ENCODE measurements around the gene TOR1AIP2.

Gene TOR1AIP2

DNA sequence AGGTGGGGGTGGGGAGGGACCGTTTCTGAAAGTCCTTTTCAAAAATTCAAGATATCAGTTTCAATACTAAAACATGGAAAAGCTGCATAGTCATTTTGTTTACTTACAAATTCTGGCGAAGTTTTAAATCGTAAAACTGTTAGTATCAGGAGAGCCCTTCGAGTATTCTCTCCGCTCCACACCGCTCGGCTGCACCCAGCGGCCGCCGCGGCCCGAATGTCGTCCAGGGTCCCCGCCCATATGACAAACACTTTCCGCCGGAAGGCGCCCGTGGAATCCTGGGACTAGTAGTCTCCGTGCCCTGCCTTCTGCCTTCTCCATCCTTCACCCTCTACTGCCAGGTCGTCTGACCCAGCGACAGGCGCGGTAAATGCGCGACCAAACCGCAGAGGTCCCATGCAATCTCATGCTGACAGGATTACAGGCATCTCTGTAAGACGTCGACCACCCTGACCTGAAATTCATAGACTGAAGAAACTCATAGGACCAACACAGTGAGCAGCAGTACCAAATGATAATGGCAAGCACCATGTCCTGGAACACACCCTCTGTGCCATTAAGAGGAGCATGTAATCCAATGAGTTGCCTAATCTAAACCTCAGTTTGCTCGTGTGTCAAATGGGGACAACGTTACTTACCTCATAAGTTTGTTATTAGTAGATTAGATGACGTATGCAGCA, at the start of gene TOR1AIP2:
Gene TOR1AIP2 (minus strand): TSS at position 218 of the 680 bp plus-strand sequence. CDS start 25,138 bp downstream, outside the sequence.
- peak; percentile 84 for DNase-seq

DNA sequence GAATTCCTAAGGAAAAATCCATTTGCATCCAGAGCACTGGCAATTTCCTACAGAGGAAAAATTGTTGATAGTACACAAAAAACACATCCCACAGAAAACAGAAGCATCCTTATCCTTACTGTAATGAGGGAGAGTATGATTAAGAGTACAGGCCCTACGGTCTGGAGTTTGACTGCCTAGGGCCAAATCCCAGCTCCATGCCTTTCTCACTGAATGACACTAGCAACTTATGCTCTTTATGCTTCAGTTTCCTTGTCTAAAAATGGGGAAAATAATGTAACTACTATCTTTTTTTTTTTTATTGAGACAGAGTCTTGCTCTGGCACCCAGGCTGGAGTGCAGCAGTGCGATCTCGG, 49.2 kb upstream of the TOR1AIP2 start:
- no peak for DNase-seq

DNA sequence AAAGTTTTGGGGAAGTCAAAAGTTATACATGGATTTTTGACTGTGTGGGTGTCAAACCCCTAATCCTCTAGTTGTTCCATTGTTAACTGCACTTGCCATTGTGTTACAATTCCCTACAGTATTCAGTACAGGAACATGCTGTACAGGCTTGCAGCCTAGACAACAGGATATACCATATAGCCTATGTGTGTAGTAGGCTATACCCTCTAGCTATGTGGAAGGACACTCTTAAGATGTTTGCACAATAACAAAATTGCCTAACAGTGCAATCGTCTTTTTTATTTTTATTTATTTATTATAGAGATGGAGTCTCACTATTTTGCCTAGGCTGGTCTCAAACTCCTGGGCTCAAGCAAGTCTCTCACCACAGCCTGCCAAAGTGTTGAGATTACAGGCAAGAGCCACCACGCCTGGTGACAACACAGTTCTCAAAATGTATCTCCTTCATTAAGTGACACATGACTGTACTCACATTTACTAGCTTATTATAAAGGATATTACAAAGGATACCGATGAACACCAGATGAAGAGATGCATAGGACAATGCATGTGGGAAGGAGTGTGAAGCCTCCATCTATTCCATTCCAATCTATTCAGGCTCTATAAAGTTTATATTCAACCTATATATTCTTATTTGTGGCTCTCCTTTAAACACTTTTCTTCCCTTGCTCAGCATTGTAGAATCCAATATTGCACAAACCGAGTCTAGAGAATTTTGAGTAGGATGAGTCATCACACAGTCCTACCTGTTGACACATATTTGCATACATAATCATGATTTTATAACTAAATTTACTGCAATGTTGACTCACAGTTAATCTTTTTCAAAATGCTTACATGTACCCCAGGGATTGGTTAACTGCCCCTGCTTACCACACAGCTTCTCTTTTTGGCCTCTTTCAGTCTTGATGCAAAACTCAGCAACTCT, 48.6 kb upstream of the TOR1AIP2 start:
- no peak for DNase-seq

DNA sequence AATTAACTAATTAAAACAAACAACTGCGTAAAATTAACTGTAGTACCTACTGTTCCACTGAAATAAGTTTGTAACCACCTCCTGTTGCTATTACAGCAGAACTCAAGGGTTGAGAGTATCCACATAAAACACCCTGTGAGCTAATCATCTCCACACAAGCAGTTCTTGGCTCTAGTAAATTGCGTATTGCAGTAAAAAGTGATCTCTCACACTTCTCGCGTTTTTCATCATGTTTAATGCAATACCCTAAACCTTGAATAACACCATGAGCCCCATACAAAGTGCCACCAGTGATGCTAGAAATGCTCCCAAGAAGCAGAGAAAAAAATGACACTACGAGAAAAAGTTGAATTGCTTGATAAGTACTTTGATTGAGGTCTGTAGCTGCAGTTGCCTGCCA, 47.7 kb upstream of the TOR1AIP2 start:
- no peak for DNase-seq

DNA sequence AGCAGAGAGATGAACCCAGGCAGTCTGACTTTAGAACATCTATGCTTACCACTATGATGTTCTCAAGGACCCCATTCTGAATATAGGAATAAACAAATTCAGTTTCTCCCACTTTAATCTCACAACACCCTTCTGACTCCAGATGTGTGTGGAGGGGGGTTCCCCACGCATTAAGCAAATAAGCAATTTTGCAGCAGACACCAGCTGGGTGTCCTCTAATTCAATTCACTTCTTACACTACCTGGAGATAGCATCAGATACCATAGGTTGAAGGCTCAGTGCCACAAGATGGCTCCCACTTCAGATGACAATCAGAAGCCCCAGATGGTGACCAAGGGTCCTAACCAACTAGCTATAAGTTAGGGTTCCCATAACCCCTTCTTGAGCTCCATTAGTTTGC, 46.7 kb upstream of the TOR1AIP2 start:
- DNase-seq = no peak

DNA sequence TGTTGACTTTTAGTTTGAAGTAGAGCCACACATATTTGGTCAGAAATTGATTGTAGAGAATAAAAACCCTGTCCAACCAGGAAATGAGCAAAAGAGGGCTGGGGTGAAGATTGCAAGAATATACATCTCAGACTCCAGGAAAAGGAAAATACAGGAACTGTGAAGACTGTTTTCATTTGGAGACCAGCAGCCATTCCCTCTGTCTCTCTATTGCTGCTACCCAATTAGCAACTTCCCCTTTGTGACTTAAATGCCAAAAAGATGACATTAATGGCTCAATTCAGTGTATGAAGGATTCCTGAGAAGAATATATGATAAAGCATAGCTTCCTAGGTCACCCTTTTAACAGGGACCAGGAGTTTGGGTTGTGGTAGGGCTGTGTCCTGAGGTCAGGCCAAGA, 45.4 kb upstream of the TOR1AIP2 start:
- DNase-seq = no peak

DNA sequence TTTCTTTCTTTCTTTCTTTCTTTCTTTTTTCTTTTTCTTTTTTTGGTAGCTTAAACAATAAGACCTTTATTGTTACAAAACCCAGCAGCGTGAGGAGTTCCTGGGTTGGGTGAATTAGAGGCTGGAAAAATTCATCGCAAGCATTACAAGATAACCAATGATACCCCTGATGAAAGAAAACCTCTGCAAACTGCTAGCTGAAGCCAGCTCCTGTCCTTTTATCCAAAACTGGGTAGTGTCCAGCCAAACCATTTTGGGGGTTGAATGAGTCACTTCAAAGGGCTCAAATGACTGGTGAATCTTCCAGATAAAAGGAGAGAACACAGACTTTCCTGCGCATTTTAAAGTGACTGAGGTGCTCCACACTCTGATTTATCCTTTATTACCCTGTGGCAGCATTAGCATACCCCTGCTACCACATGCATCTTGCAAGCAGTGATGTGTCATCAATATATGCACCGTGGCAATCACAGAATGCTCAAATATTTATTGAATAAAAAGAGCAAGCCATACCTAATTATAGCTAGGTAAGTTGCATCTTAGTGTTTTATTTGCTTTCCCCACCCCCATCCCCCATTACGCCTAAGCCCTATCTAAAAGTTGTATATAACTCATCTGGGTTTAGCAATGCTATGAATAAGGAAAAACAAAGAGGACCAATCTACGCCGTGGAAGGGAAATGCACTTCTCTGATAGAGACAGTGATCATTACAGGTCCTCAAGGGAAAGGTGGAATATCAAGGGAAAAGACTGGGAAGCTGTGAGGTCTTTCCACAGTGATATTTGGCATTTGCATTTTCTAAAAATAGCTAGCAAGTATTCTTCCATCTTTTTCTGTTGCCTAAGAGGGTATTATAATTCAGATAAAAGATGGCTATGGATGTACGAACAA, 44.6 kb upstream of the TOR1AIP2 start:
- no peak for DNase-seq

DNA sequence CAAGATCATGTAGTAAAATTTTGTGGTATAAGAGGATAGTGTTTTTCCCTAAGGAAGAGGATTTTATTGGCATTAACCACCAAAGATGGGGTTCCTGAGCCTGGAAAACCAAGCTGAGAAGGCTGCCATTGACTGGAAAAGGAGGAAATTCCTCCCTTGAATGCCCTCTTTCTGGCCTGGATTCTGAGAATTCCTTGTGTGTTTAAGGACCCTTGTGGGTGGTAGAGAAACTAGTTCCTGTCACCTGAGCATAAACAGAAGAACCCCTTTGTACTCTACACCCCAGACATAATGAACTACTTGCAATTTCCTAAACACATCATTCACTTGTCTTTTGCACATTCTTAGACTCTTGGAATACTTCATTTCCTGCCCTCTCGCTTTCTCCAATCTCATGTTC, 43.9 kb upstream of the TOR1AIP2 start:
- DNase-seq = no peak

DNA sequence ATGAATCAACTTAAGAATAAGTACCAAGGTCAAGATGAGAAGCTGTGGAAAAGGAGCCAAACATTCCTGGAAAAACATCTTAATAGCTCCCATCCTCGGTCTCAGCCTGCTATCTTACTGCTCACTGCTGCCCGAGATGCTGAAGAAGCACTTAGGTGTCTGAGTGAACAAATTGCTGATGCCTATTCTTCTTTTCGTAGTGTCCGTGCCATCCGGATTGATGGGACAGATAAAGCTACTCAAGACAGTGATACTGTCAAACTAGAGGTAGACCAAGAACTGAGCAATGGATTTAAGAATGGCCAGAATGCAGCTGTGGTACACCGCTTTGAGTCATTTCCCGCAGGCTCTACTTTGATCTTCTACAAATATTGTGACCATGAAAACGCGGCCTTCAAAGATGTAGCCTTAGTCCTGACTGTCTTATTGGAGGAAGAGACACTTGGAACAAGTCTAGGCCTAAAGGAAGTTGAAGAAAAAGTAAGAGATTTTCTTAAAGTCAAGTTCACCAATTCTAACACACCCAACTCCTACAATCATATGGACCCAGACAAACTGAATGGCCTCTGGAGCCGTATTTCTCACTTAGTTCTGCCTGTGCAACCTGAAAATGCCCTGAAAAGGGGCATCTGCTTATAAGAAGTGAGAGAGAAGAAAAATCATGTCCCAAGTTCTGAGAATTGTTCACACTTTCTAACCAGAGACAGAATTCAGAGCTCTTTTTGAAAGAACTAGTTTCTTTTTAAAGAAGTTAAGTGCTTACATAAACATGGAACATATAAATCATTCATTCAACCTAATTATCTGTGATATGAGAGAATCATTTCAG, 40.2 kb upstream of the TOR1AIP2 start:
- no peak for DNase-seq

DNA sequence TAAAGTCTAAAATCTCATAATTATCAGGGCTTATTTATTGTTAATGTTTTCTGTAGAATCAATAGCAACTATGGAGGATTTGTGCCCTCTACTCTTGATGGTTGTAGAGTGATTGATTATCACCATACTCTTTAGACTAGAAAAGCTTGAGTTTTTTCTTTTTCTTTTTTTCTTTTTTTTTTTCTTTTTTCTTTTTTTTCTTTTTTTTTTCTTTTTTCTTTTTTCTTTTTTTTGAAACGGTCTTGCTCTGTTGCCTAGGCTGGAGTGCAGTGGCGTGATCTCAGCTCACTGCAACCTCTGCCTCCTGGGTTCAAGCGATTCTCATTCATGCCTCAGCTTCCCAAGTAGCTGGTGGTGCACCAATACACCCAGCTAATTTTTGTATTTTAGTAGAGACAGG, 34.2 kb upstream of the TOR1AIP2 start:
- no peak for DNase-seq

DNA sequence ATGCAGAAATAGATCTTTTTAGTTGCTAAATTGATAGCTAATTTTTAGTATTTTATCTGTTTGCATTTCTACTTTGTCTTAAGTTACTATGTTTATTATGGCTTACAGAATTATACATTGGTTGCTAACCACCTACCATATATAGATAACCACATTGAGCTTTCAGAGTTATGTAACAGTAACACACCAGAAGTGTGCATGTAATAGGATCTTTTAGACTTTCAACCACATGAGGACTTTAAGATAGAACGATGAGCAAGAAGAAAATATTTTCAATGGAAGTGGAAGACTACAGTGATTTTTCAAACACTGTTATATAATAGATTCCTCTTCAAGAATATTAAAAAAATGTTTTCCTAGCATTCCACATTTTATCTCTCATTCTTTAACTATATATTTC, 33.3 kb upstream of the TOR1AIP2 start:
- no peak for DNase-seq

DNA sequence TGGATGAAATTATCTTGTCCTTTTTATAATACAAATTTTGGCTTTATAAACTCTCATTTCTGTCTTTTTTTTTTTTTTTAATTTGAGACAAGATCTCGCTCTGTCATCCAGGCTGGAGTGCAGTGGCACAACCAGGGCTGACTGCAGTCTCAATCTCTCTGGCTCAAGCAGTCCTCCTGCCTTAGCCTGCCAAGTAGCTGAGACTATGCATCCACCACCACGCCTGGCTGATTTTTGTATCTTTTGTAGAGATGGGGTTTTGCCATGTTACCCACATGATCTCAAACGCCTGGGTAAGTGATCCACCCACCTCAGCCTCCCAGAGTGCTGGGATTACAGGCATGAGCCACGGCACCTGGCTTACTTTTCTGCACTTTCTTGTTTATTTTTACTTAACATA, 12.0 kb upstream of the TOR1AIP2 start:
- DNase-seq = no peak

DNA sequence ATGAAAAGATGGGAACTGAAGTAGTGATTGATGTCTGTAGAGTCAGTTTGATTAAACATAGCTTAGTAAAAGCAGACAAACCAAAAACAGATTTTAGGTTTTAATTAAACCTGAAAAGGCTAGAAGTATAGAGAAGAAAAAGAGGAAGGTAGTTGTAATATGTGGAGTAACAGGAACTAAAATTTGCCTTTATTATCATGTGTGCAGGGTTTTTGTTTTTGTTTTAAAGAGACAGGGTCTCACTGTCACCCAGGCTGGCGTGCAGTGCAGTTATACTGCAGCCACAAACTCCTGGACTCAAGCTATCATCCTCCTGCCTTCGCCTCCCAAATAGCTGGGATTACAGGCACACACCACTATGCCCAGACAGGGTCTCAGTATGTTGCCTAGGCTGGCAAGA, 10.5 kb upstream of the TOR1AIP2 start:
- no peak for DNase-seq

DNA sequence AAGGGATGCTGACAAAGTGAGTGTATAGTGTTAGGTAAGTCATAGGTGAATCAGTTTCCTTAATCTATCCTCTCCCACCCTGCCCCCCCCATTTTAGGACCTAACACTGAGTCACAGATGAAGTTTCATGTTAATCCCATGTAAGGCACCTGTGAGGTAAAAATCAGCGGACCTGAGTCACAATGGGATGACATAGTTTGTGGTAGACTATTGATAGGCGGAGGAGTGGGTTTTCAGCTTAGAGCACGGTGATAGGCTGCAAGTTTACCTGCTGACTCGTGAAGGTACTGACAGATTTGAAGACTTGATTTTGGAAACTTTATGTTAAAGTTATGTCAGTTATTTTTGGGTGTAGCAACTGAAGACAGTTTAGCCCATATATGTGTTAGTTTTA, 6.1 kb upstream of the TOR1AIP2 start:
- DNase-seq = peak; percentile 52

DNA sequence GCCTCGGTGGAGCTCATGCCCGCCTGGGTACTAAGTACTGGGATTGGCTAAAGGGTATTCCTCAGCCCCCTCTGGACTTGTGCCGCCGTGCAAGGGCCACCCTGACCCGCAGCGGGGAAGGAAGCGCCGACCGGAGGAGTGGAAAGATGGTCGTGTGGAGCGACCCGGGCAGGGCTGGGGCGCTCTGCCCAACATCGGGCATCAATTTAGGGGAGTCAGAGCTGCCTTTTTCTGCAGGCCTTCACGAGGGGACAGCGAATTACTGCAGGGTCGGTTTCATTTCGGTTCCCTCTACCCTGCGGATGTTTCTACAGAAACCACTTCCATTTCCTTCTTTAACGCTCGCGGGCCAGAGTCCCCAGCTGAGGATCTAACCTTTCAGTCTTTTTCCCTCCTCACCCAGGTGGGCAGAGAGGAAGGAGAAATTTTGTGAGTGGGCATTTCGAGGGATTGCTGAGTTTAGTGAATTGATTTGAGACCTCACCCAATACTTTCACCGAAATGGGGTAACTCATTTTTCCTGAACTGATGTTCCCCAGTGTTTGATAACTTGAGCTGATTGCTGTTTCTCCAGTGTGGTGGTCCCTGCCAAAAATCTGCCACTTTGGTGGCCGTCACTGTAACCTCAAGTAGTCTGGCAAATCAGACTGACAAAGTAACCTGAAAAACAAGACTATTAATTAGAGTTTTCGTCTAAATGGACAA, 5.6 kb upstream of the TOR1AIP2 start:
- DNase-seq = no peak

DNA sequence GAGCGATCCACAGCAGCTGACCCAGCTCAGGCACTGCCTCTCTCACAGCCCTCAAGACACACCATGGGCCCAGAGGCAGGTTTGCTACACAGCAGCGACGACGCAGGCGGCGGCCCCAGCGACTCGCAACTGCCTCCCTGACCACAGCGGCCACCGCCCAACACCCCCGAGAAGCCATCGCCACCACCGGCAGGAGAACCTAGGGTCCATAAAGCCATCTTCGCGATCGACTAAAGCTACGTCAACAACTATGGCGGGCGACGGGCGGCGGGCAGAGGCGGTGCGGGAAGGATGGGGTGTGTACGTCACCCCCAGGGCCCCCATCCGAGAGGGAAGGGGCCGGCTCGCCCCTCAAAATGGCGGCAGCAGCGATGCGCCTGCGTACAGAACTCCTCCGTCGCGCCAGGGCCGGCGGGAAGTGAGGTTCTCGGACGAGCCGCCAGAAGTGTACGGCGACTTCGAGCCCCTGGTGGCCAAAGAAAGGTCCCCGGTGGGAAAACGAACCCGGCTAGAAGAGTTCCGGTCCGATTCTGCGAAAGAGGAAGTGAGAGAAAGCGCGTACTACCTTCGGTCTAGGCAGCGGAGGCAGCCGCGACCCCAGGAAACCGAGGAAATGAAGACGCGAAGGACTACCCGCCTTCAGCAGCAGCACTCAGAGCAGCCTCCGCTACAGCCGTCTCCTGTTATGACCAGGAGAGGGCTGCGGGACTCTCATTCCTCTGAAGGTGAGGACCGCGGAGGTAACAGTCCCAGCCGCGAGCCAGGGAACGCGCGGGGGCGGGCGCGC, 4.8 kb upstream of the TOR1AIP2 start, which contains the start of gene TOR1AIP1:
Gene TOR1AIP1 (plus strand): TSS at position 33 of the 787 bp plus-strand sequence. CDS start 218 bp downstream, at position 251.
- DNase-seq = peak; percentile 91

DNA sequence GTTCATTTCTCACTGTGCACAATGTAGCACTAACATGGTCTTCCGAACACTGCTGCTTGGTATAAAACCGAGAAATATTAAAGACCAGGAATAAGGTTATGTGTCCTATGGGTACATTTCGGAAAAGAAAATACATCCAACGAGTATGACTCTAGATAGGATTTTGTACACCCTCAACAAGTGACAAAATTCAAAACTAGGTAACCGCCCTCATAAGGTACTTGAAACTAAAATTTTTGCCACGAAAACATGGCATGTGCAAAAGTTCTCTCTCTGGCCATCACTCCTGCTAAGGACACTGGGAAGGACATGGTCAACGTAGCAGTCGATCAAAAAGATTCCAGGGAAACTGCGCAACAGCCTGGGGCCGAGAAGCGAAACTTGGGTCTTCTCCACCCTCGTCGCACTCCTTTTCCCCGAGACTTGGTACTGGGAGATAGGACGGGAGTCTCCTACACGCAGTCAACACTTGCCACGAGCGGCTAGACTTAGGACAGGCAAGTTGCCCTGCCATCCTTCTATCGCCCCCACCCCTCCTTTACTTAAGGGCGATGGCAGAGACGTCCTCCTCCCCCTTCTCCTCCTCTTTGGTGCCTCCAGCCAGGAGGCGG, 4.1 kb upstream of the TOR1AIP2 start:
- no peak for DNase-seq

DNA sequence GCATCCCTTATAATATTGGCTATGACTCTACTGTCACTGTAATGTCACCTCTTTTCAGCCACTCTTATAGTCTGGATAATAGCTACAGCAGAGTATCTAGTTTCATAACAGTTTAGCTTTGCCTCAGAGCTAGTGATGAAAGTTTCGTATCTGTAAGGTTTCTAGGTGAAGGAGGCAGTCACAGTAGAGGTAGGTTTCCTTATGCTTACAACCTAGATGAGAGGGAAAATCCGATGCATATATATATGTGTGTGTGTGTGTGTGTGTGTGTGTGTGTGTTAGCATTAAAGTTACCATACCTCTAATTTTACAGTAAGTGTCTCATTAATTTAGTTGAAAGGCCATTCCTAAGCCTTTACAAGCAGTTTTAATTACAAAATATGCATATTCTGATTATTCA, 2.2 kb upstream of the TOR1AIP2 start:
- no peak for DNase-seq

DNA sequence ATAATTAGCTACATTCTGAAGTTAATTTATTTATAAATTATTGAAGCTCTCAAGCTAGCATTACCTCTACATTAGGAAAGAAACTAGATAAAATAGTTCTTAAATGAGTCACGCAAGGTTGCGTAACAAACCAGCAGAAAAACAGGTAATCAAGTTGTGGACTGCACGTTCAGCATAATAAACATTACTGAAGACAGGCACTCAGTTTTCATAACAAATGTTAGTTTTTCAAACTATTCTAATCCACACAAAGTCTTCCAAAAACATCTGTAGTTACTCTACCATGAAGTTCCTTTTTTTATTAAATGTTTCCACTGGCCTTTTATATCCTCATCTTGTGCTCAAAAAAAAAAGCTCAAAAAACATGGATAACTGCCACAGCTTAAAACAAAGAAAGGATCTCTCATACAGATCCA, 1.3 kb downstream of the TOR1AIP2 start:
- no peak for DNase-seq

DNA sequence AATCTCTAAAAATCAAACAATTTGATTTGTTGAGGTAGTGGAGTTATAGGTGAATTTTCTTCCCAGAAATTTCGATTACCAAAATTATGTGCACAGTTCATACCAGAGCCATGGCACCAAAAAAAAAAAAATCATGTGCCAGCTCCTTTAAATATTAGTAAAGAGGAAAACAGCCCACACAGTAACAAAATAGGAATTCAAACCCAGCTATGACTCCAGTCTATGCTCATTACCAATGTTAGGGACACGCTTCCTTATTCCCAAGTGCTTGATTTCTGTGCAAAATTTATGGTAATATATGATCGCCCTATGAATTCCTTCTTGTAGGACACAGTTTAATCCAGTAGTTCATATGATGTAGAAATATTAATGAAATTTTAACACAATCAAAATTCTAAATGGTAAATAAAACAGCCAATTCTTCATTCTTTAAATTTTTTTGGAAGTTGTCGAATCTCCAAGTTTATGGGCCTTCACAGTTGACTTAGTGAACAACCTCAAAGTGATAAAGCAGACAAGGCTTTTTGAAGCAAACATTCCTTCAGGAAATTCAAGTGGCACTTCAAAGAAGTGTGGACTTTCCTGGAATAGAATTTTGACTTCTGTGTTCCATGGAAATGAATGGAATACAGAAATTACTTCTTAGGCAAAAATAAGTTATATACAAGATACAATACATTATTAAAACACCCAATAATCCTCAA, 1.9 kb downstream of the TOR1AIP2 start:
- DNase-seq = no peak
